ENCODE results near the gene XAB2.

The XAB2 gene

GRCh38 chr19:7665076-7665475, 35.7 kb upstream of the XAB2 start:
- Histone ChIP-seq H3K4me2 (ENCODE audit: low read depth, low read length) (no peak overlapping the region), H3F3A (ENCODE audit: insufficient read depth, low read length) (no peaks in the 10 kb centered on the region), H3K27me3 (replicated peaks; ENCODE audit: insufficient read depth, low read length) (peaks cover 88% of the 10 kb centered on the region), H3K79me2 (ENCODE audit: low read length) (no peaks in the 10 kb centered on the region), H3K9ac (ENCODE audit: low read length) (no peak overlapping the region), H3K9me3 (replicated peaks; ENCODE audit: insufficient read depth, low read length) (no peaks in the 10 kb centered on the region), H3K4me3 (ENCODE audit: low read length) (no peak overlapping the region), H3K27ac (ENCODE audit: low read length) (no peak overlapping the region), H4K20me1 (ENCODE audit: insufficient read depth, low read length) (no peaks in the 10 kb centered on the region), H3K9me2 (replicated peaks; ENCODE audit: insufficient read depth, low read length) (no peaks in the 10 kb centered on the region), H3K36me3 (replicated peaks; ENCODE audit: insufficient read depth, low read length) (no peaks in the 10 kb centered on the region), H3K4me1 (ENCODE audit: low read length) (no peaks in the 10 kb centered on the region), H2AFZ (ENCODE audit: low read length) (no peak overlapping the region)
- no peak for DNase-seq
- TF ChIP-seq EZH2 (optimal IDR thresholded peaks at IDR 0.05; ENCODE audit: low read depth, low read length) (no peak), CTCF (IDR thresholded peaks at IDR 0.05; ENCODE audit: low read length) (no peak), EZH2phosphoT487 (IDR thresholded peaks at IDR 0.05; ENCODE audit: low read length) (no peak)

- no peaks in the 10 kb centered on the region for H3K9me2 ChIP-seq (replicated peaks; ENCODE audit: insufficient read depth, low read length)
- TF ChIP-seq CTCF (IDR thresholded peaks at IDR 0.05; ENCODE audit: low read length) (no peak), EZH2 (optimal IDR thresholded peaks at IDR 0.05; ENCODE audit: low read depth, low read length) (no peak), EZH2phosphoT487 (IDR thresholded peaks at IDR 0.05; ENCODE audit: low read length) (no peak)
- H3K27ac ChIP-seq (ENCODE audit: low read length) = no peak overlapping the region
- no peaks in the 10 kb centered on the region for H3K4me1 ChIP-seq (ENCODE audit: low read length)
- no peak overlapping the region for H2AFZ ChIP-seq (ENCODE audit: low read length)
- no peak overlapping the region for H3K9ac ChIP-seq (ENCODE audit: low read length)
- no peaks in the 10 kb centered on the region for H3K36me3 ChIP-seq (replicated peaks; ENCODE audit: insufficient read depth, low read length)
- H3F3A ChIP-seq (ENCODE audit: insufficient read depth, low read length) = no peaks in the 10 kb centered on the region
- H4K20me1 ChIP-seq (ENCODE audit: insufficient read depth, low read length) = no peaks in the 10 kb centered on the region
- no peaks in the 10 kb centered on the region for H3K79me2 ChIP-seq (ENCODE audit: low read length)
- H3K4me2 ChIP-seq (ENCODE audit: low read depth, low read length) = no peak overlapping the region
- no peaks in the 10 kb centered on the region for H3K9me3 ChIP-seq (replicated peaks; ENCODE audit: insufficient read depth, low read length)
- H3K4me3 ChIP-seq (ENCODE audit: low read length) = no peak overlapping the region
- DNase-seq = no peak
- H3K27me3 ChIP-seq (replicated peaks; ENCODE audit: insufficient read depth, low read length) = peaks cover 86% of the 10 kb centered on the region
Observed at GRCh38 chr19:7663706-7664105, 34.4 kb upstream of the XAB2 start.

DNA sequence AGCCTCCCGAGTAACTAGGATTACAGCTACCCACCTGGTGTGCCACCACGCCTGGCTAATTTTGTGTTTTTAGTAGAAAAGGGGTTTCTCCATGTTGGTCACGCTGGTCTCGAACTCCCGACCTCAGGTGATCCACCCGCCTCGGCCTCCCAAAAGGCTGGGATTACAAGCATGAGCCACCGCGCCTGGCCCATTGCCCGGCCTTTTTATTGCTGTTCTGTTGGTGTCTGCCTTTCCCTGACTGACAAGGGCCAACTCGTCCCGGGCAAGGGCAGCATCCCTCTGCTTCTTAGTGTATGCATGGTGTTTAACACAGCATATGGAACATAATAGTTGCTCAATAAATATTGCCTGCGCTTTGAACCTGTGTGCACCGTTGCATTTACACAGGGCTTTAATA, 33.3 kb upstream of the XAB2 start:
- no peak overlapping the region for H2AFZ ChIP-seq (ENCODE audit: low read length)
- no peaks in the 10 kb centered on the region for H3F3A ChIP-seq (ENCODE audit: insufficient read depth, low read length)
- no peaks in the 10 kb centered on the region for H3K9me3 ChIP-seq (replicated peaks; ENCODE audit: insufficient read depth, low read length)
- H3K9ac ChIP-seq (ENCODE audit: low read length) = no peak overlapping the region
- no peak overlapping the region for H3K27ac ChIP-seq (ENCODE audit: low read length)
- no peaks in the 10 kb centered on the region for H4K20me1 ChIP-seq (ENCODE audit: insufficient read depth, low read length)
- H3K4me3 ChIP-seq (ENCODE audit: low read length) = no peak overlapping the region
- TF ChIP-seq EZH2phosphoT487 (IDR thresholded peaks at IDR 0.05; ENCODE audit: low read length) (no peak), EZH2 (optimal IDR thresholded peaks at IDR 0.05; ENCODE audit: low read depth, low read length) (no peak), CTCF (IDR thresholded peaks at IDR 0.05; ENCODE audit: low read length) (no peak)
- DNase-seq = no peak
- H3K36me3 ChIP-seq (replicated peaks; ENCODE audit: insufficient read depth, low read length) = no peaks in the 10 kb centered on the region
- H3K4me2 ChIP-seq (ENCODE audit: low read depth, low read length) = no peak overlapping the region
- peaks cover 76% of the 10 kb centered on the region for H3K27me3 ChIP-seq (replicated peaks; ENCODE audit: insufficient read depth, low read length)
- no peaks in the 10 kb centered on the region for H3K9me2 ChIP-seq (replicated peaks; ENCODE audit: insufficient read depth, low read length)
- no peaks in the 10 kb centered on the region for H3K79me2 ChIP-seq (ENCODE audit: low read length)
- no peaks in the 10 kb centered on the region for H3K4me1 ChIP-seq (ENCODE audit: low read length)
